ENCODE results near the gene CEPT1. TPM values are rescaled to one million over a fixed set of nuclear protein-coding genes. Genes with fewer than 3 reads are reported as not detected.

Gene CEPT1
- total RNA-seq, 1 experiment from 2014 or later = 29.3 TPM

DNA sequence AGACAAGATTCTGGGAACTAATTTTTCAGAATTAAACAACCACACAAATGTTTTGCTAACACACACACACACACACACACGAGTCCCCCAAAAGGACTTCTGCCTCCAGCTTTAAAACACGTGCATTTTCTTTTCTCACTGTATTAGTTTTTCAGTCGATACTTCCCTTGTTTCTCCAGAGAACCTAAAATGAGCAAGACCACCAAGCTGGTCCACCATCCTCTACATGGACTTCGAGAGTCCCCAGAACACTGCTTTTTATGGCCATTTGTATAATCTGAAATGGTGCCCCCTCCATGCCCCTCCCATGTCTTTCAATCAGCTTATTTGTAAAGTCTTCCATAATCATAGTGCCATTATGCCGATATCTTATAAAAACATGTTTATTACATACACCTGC lies 76.7 kb downstream of the CEPT1 start (continued):
- TF ChIP-seq AR (CRISPR knock-in tag; IDR thresholded peaks at IDR 0.05) = no peak
- TF ChIP-seq ZNF121 (CRISPR knock-in tag; IDR thresholded peaks at IDR 0.05) = no peak
- TF ChIP-seq TEAD4 (CRISPR knock-in tag; IDR thresholded peaks at IDR 0.05) = no peak
- TF ChIP-seq, protein P1, sequence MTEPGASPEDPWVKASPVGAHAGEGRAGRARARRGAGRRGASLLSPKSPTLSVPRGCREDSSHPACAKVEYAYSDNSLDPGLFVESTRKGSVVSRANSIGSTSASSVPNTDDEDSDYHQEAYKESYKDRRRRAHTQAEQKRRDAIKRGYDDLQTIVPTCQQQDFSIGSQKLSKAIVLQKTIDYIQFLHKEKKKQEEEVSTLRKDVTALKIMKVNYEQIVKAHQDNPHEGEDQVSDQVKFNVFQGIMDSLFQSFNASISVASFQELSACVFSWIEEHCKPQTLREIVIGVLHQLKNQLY (CRISPR knock-in tag; IDR thresholded peaks at IDR 0.05) = no peak
- no peak for TF ChIP-seq OVOL2 (CRISPR knock-in tag; IDR thresholded peaks at IDR 0.05; ENCODE audit: borderline replicate concordance)
- TF ChIP-seq, protein P2, sequence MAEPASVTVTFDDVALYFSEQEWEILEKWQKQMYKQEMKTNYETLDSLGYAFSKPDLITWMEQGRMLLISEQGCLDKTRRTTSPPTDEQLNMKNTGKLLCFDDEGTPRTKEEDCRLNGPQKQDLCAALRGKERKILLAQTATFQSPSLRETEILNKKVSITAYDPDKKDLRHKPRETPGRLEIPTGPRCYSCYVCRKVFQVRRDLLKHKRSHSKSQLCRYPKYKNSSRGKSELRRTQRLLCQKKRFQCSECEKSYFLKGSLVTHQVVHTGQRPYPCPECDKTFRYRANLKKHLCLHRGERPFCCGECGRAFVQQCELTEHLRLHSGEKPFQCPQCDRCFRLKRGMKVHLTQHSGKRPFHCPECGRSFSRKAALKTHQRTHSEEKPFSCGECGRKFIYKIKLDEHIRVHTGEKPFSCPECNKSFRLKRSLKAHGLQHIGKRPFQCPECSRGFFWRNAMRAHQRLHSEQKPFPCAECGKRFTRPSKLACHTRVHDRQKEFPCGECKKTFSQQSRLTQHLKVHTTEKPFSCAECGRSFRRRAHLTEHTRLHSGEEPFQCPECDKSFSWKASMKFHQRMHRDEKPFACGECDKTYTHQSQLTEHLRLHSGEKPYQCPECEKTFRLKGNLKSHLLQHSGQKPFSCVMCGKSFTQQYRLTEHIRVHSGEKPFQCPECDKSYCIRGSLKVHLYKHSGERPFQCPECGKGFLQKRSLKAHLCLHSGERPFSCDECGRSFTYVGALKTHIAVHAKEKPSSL (CRISPR knock-in tag; conservative IDR thresholded peaks at IDR 0.05) = no peak
- no peak for TF ChIP-seq ZNF396 (CRISPR knock-in tag; IDR thresholded peaks at IDR 0.05; ENCODE audit: borderline replicate concordance)
- no peak for TF ChIP-seq SMAD3 (CRISPR knock-in tag; IDR thresholded peaks at IDR 0.05; ENCODE audit: borderline replicate concordance)
- no peak for TF ChIP-seq JUN (CRISPR knock-in tag; IDR thresholded peaks at IDR 0.05)
- TF ChIP-seq CREM (CRISPR knock-in tag; IDR thresholded peaks at IDR 0.05) = no peak

GRCh38 chr1:111217183-111217910 lies 77.3 kb downstream of the CEPT1 start:
- CTCF ChIA-PET = interaction anchor here (0.7 kb wide), 1 partner anchor 175 kb away, joined by 3 read pairs; no protein-coding TSS in a partner anchor
- Mint-ChIP-seq H3K9me3 (peaks cover 11% of the 10 kb centered on the region; the same call in 1 of the 2 replicates), H3K36me3 (no peaks in the 10 kb centered on the region), H3K27me3 (ENCODE audit: low read depth) (peaks cover 7% of the 10 kb centered on the region; the same call in 1 of the 2 replicates), H3K4me1 (peaks cover 74% of the 10 kb centered on the region), H3K4me3 (no peak overlapping the region), H3K27ac (no peak overlapping the region)
- ATAC-seq (no peak), DNase-seq (ENCODE audit: low spot score) (no peak)
- POLR2A ChIA-PET = interaction anchor here (0.6 kb wide), 1 partner anchor 230 kb away, joined by 3 read pairs; no protein-coding TSS in a partner anchor
- no peak for TF ChIP-seq SMAD4 (CRISPR knock-in tag; IDR thresholded peaks at IDR 0.05)
- no peak for TF ChIP-seq RELA (CRISPR knock-in tag; IDR thresholded peaks at IDR 0.05; ENCODE audit: borderline replicate concordance)
- no peak for TF ChIP-seq ATF1 (CRISPR knock-in tag; IDR thresholded peaks at IDR 0.05)
- TF ChIP-seq MYBL2 (CRISPR knock-in tag; IDR thresholded peaks at IDR 0.05) = no peak
- TF ChIP-seq TP53 (CRISPR knock-in tag; IDR thresholded peaks at IDR 0.05) = no peak

- ChIA-PET POLR2A (no interaction called here), CTCF (interaction anchor here (1.1 to 1.7 kb wide), 3 partner anchors 22 to 193 kb away, joined by 3 to 7 read pairs (median 3); no protein-coding TSS in a partner anchor)
- no peak overlapping the region for H3K4me3 Mint-ChIP-seq
- peaks cover 4% of the 10 kb centered on the region; the same call in 1 of the 2 replicates for H3K27me3 Mint-ChIP-seq (ENCODE audit: low read depth)
- ATAC-seq (no peak), DNase-seq (ENCODE audit: low spot score) (no peak)
- H3K4me1 Mint-ChIP-seq = peaks cover 64% of the 10 kb centered on the region
- H3K27ac Mint-ChIP-seq = 0 out of 2 replicates have a peak overlapping the region, but pooled peaks have one; percentile 3
- H3K9me3 Mint-ChIP-seq = peaks cover 11% of the 10 kb centered on the region; the same call in 1 of the 2 replicates
- no peaks in the 10 kb centered on the region for H3K36me3 Mint-ChIP-seq
- TF ChIP-seq PRRX2 (CRISPR knock-in tag; IDR thresholded peaks at IDR 0.05) = no peak
- TF ChIP-seq OVOL2 (CRISPR knock-in tag; IDR thresholded peaks at IDR 0.05; ENCODE audit: borderline replicate concordance) = no peak
- TF ChIP-seq SOX15 (CRISPR knock-in tag; IDR thresholded peaks at IDR 0.05) = no peak
- TF ChIP-seq TP53 (CRISPR knock-in tag; IDR thresholded peaks at IDR 0.05) = no peak
- TF ChIP-seq FOXK1 (CRISPR knock-in tag; IDR thresholded peaks at IDR 0.05) = no peak
- no peak for TF ChIP-seq KAT7 (CRISPR knock-in tag; IDR thresholded peaks at IDR 0.05; ENCODE audit: borderline replicate concordance)
- TF ChIP-seq, protein P2 (CRISPR knock-in tag; conservative IDR thresholded peaks at IDR 0.05) = no peak
These were observed 78.9 kb downstream of the CEPT1 start for GRCh38 chr1:111218701-111219556.
